ENCODE data around the gene KRT75. TPM values are rescaled to one million over a fixed set of nuclear protein-coding genes. Genes with fewer than 3 reads are reported as not detected.
A peak's percentile ranks its signal among the peaks of the same experiment; 100 is the strongest.
"Not testable (repeated sequence)": the region's sequence is repeated elsewhere in the genome, so short reads cannot be mapped to it uniquely, and the experiment has no call there.

Gene KRT75
- polyA plus RNA-seq (ENCODE audit: insufficient read length in 10 of 10), result under 1 TPM in 1 of 10 donors, not detected in 9; 0.25 TPM
- long read RNA-seq, donor 1, result 0 reads
- long read RNA-seq, donor 2, result 0 reads
- long read RNA-seq, donor 3, result 0 reads
- long read RNA-seq, donor 4, result 0 reads
- long read RNA-seq, donor 5, result 0 reads
- long read RNA-seq, donor 6, result 0 reads
- long read RNA-seq, donor 7, result 0 reads
- long read RNA-seq, donor 8, result 0 reads
- long read RNA-seq, donor 9, result 0 reads

DNA sequence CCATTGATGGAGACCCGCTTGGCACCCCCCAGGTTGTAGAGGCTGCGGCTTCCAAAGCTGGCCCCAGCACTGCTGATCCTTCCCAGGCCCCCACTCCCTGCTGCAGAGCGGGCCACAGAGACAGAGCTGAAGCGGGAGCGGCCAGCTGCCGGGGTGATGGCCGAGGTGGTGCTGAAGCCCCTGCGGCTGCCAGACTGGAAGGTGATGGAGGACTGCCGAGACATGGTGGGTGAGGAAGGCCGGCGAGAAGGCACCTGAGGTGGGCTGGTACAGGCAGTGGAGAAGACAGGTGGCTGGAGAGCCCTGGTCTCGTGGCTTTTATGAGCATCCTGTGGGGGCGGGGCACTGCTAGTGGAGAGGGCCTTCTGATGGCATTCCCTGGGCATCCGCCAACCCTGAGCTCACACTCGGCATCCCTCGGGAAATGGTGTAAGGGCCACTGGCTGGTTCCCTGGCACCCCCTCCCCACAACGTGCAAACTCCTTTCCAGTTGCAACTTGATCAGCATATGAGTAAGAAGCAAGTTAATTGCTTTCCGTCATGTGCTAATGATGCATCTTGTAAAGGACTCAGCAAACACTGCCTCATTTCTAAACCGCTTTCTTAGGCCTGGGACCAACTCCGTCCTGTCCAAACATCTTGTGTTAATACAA lies at the start of gene KRT75:
Gene KRT75, minus strand, starts transcription at position 291 of the 653 bp plus-strand sequence. Its CDS starts 67 bp downstream, at position 224.
- DNase-seq, result no peak

DNA sequence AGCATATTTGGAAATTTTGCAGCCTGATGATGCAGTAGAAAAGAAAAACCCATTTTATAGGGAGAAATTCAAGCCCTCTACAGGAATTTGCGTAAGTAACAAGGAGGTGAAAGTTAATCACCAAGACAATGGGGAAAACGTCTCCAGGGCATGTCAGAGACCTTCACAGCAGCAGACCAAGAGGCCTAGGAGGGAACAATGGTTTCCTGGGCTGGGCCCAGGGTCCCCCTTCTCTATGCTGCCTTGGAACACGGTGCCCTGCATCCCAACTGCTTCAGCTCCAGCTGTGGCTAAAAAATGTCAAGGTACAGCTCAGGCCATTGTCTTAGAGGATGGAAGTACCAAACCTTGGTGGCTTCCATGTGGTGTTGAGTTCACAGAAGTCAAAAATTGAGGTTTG lies 45.9 kb upstream of the KRT75 start:
- DNase-seq, result no peak

DNA sequence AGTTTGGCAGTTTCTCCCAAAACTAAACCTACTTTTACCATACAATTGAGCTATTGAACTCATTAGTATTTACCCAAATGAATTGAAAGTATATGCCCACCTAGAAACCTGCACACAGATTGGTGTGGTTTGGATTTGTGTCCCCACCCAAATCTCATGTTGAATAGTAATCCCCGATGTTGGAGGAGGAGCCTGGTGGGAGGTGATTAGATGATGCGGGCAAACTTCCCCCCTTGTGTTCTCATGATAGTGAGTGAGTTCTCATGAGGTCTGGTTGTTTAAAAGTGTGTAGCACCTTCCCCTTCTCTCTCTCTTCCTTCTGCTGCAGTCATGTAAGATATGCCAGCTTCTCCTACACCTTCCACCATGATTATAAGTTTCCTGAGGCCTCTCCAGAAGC lies 43.5 kb upstream of the KRT75 start:
- DNase-seq, result no peak

DNA sequence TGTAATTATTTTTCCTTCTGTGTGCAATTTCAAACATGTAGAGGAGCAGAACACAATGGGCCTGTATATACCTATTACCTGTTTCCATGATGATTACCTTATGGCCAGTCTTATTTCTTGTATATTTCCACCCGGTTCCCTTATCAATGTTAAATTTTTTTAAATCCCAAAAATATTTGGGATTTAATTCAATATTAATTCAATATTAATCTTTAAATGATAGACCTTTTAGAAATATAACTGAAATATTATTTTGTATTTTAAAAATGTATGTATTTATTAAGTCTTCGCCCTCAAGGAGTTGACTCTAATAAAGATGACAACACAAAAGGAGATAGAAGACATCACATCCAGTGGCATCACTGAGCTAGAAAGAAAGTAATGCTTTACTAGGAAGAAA lies 40.0 kb upstream of the KRT75 start:
- DNase-seq, result no peak

DNA sequence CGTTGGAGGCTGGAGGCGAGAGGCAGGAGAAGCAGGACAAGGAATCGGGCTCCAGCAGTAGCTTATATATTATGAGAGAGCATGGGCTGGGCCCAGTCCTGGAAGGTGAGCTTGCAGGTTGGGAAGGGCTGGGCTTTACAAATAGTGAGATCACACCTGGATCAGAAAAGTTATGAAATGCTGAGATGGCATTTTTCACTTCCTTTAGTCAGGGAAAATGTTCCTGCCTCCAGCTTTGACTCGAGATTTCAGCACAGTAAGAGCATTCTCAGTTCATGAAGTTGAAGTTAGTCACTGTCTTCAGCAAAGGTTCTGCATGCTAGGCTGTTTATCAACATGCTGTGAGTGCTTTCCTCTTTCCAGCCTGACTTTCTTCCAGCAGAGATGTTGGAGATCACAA lies 39.6 kb upstream of the KRT75 start, which contains the start of gene KRT6C:
Gene KRT6C, minus strand, starts transcription at position 38 of the 400 bp plus-strand sequence. CDS start 68 bp downstream, outside the sequence.
- DNase-seq, result no peak

DNA sequence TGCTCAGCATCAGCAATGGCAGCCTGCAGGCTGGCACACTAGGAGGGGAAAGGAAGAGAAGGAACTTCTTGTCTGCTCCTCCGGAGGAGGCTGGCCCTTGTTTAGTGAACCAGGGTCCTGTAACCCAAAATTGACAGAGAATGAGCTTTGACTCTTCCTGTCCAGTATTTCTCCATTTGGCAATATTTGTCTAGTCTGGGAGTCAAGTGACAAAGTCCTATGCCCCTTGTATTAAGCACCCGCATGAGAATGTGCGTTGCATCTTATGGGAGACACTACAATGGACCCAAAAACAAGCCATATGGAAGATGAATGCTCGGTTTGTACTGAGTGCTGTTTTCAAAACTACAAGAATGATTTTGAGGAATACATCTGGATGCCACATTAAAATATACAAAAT lies 35.7 kb upstream of the KRT75 start:
- no peak for DNase-seq

DNA sequence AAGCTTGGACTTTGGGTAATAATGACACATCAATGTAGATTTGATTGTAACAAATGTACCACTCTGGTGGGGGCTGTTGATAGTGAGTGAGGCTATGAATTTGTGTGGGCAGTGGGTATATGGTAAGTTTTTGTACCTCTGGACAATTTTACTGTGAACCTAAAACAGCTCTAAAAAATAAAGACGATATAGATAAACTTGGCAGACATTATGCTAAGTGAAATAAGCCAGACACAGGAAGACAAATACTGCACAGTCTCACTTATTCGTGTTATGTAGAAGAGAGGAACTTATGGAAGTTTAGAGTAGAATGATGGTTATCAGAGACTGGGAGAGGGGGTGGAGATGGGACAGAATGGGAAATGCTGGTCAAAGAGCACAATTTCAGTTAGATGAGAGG lies 30.7 kb upstream of the KRT75 start:
- no peak for DNase-seq

DNA sequence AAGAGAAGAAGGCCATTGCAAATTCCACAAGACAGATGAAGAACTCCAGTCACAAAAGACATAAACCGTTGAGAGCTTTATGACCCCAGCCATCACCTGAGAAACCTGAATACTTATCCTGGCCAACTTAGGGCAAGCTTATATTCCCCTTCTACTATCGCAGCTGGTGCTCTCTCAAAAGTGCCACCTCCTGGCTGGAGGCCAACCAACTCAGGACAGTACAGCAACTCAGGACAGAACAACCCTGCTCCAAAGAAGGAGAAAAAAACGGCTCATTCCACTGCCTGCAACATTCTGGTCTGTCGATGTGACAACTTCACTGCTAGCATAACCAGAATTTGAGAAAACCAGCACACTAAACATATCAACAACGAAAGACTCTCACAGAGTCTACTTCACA lies 27.5 kb upstream of the KRT75 start:
- DNase-seq, result no peak

DNA sequence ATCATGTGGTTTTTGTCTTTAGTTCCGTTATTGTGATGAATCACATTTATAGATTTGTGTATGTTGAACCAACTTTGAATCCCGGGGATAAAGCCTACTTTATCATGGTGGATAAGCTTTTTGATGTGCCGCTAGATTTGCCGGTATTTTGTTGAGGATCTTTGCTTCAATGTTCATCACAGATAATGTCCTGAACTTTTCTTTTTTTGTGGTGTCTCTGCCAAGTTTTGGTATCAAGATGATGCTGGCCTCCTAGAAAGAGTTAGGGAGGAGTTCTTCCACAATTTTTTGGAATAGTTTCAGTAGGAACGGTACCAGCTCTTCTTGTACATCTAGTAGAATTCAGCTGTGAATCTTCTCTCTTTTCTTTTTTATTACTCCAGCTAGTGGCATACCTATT lies 24.7 kb upstream of the KRT75 start:
- no peak for DNase-seq

DNA sequence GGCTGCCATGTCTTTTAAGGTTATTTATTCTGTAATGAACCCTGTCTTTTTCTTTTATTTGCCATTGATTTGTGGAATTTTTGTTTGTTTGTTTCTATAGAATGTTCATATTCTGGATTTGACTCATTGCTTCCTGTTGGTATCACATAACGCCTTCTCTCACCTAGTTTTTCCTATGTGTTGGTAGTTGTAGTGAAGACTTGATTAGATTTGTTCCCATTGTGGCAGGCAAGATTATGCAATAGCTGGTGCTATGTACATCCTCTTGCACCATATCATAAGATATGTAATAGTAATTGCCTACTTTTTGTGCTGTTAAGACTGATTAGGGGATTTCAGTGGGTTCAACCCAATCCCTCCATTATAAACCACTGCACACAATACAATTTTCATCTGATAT lies 21.6 kb upstream of the KRT75 start:
- no peak for DNase-seq

DNA sequence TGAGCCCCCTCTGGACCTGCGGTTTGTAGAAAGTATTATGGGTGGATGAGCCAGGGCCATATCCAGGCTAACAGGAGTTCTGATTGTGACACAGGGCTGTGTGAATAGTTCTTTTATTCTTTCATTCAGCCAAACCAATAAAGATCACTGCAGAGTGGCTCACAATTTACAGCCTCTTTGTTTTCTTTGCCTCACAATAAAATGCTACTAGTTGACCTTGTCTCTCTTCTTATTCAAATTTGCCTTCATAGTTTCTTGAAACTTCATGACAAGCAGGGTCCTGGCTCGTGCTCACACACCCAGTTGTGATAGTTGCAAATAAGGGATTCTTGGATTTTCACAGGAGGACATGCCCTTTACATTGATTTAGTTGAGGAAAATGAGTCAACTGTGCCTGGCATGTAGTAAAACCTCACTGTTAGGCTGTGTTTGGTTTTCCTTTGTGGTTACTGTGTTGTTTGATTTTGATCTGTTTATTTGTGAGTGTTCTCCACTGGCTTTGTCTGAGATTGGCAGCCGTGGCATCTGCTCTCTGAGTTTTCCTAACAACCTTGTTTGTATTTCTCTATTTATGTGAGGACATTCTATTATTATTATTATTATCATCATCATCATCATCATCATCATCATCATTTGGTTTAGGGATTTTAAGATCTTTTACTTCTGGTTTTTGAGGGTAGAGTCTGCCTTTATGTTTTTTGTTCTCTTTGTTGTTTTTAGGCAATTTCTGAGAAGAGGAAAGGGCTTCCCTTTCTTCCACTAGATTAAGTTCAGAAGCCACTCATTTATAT lies 20.4 kb upstream of the KRT75 start:
- no peak for DNase-seq

DNA sequence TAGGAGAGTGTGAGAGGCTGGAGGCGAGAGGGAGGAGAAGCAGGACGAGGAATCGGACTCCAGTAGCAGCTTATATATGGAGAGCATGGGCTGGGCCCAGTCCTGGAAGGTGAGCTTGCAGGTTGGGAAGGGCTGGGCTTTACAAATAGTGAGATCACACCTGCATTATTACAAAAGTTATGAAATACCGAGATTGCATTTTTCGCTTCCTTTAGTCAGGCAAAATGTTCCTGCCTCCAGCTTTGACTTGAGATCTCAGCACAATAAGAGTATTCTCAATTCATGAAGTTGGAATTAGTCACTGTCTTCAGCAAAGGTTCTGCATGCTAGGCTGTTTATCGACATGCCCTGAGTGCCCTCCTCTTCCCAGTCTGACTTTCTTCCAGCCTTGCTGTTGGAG lies 17.9 kb upstream of the KRT75 start, which contains the start of gene KRT6B:
Gene KRT6B, minus strand, starts transcription at position 46 of the 400 bp plus-strand sequence. CDS start 68 bp downstream, outside the sequence.
- no peak for DNase-seq

DNA sequence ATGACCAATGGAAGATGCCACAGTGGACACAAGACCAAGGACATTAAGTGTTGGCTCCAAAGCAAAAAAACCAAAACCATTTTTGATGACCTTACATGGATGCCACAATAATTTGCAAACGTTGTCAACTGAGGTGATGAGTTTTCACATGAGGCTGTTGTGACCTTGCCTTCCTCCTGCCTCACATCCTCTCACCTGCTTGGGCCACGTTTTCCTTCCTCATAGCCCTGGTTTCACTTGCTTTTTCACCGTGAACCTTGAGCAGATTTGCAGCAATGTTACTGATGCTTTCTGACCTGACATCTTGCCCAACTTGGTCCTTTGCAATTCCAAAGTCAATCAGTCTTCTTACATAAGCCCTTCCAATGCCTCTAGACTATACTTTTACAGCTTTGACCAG lies 14.1 kb upstream of the KRT75 start:
- no peak for DNase-seq

DNA sequence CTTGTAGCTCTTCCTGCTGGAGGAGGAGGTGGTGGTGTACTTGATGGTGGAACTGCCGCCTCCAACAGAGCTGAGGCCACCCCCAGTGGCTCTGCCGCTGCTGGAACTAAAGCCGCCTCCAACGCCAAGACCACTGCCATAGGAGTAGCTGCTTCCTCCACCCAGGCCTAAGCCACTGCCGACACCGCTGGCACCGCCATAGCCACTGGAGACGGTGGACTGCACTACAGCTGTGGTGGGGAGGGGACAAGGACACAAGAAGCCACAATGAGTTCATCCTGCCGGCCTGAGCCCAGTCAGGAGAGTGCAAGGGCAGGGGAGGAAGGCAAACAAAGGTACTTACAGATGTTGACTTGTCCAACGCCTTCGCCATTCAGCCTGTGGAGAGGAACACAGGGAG lies 13.0 kb upstream of the KRT75 start:
- not testable (repeated sequence) for DNase-seq

DNA sequence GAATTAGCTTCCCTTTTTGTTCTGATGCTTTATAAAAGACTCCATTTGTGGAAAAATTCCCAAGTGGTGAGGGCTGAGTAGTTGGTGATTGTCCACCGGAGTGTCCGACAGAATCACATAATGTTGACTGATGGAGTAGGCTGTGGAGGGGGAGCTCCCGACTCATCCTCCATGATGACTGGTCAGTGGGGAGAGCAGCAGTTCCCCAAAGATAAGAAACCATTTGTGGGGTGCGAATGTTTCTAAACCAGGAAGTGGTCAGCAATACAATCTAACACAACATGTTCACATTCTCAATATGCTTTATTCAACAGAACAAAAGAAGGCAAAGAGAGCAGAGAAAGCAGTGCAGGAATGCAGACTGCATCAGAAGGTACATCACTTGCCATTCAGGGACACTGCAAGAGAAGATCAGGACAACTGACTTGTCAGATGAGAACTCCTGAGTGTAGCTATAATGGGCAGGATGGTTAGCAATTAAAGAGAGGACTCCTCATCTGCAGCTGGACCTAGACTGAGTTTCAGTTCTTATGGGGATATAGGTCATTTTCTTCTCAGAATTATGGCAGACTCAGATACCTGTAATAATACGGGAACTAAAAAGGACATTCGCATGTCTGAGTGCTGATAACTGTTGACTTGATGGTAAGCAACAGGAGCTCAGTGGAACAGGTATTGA lies 12.3 kb upstream of the KRT75 start:
- no peak for DNase-seq

DNA sequence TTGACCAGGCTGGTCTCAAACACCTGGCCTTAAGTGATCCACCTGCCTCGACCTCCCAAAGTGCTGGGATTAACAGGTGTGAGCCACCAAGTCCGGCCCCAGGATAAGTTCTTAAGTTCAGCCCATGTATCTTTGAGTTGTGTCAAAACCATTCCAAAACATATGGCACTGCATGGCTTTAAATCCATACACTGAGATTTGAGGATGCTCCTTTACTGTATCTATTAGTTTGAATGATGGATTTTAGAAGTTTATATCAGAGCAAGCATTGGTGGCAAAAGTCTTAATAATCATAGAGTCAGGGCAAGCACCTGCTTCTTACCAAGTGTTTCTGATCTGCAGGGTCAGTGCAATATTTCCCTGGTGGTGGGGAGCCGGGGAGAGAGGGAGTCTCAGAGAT lies 11.7 kb upstream of the KRT75 start:
- DNase-seq, result no peak

DNA sequence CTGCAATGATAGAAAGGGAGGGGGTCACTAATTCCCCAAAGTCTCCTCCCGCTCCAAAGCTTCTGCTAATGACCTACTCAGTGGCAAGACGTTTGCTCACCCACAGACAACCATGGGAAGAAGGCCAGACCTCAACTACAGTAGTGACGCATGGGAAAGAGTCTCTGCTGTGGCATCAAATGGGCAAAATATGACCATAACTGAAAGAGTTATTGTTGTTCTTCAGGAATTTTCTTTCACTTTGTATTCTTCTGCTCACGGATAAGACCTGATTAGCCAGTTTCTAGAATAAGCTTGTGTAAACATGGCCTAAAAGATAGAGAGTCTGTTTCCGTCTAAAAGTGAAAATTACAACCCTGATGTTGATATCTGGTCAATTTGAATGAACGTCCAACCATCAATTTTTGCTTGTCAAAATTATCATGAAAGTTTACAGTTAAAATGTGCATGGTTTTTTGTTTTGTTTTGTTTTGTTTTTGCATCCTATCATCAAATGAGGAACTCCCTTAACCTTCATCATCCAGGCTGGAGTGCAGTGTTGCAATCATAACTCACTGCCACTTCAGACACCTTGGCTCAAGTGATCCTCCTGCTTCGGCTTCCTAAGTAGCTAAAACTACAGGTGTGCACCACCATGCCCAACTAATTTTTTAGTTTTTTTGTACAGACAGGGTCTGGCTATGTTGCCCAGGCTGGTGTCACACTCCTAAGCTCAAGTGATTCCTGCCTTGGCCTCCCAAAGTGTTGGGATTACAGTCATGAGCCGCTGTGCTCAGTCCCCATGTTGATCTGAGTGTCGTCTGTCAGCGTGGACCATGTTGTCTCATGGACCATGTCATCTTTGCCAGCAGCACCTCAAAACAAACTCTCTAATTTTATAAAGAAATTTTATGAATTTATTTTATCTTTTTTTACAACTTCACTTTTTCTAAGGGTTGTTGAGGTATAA lies 10.8 kb upstream of the KRT75 start:
- DNase-seq, result no peak

DNA sequence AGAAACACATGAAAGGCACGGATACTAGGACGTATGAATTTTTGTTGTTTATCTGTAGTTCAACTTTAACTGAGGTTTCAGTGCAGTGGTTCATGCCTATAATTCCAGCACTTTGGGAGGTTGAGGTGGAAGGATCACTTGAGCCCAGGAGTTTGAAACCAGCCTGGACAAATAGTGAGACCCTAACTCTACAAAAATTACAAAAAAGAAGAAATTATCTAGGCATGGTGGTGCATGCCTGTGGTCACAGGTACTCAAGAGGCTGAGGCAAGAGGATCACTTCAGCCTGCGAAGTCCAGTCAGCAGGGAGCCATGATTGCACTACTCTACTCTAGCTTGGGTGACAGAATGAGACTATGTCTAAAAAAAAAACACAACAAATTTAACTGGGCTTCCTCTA lies 9.8 kb upstream of the KRT75 start:
- DNase-seq, result no peak

DNA sequence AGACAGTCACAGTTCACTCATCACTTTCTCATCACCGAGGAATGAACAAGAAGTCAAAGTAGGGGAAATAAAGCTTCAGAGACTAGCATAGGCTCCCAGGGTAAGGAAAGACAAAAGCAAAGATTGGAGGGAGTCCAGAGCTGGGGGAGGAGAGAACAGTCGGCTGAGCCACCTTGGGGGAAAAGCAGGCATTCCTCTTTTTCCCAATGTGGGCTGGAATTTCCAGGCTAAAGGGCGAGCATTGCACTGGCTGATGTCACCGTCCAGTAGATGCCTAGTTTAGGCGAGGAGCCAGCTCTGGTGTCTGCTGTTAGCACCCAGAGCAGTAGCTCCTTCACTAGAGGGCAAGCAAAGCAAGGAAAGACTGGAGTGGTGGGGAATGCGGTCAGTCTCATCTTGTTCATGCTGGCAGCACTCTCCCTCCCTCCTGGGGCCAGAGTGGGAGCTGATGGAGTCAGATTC lies 8.5 kb upstream of the KRT75 start:
- peak in 2 of 3 donors; percentile 8 to 83 for DNase-seq

DNA sequence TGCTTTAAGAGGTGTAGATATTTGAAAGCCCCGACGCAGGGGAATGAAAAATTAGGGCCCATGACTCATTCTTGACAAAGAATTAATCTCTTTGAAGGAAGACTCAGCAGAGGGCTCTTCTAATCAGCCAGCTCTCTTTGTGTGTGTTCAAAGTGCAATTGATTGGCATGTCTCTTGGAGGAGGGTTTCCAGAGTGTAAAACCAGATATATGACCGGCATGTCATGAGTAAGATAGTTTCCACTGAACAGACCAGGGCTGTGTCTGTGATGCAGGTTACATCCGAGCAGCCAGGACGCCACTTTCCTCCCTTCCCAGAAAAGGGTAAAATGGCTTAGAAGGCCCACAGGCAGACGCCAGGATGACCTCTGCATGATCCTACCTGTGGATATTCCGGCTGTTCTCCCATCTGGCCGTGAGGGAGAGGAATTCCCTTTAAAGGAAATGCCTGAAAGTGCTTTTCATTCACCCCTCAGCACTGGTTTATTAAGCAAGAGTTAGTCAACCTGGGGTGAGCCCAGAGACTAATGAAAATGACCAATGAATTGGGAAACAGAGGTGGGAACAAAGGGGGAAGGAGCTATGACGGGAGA lies 7.2 kb upstream of the KRT75 start:
- no peak for DNase-seq
